ENCODE data around the gene CTTNBP2NL.

The CTTNBP2NL gene

DNA sequence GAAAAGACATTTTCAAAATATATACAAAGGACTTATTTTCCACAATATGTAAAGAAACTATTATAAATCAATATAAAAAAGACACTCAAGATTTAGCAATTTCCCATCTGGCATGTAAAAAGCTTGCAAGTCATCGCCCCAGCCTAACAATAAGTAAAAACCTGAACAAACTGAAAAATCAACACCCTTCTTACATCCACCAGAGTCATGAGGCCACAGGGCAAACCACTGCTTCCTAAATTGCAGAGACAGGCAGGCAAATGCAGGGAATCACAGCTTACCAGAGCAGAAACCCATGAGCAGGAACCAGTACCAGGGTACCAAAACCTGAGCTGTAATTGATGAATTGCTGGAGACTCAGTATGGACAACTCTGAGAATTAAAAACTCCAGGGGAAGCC, 96.1 kb downstream of the CTTNBP2NL start:
- intact Hi-C loops (cut with DNase I; ENCODE audit: low total_unique reads) = no loop called here
- Histone ChIP-seq H3K4me1 (no peaks in the 10 kb centered on the region), H3K4me3 (no peak overlapping the region), H3K27ac (no peak overlapping the region), H3K9me3 (no peaks in the 10 kb centered on the region), H3K27me3 (no peaks in the 10 kb centered on the region), H3K36me3 (no peaks in the 10 kb centered on the region)
- TF ChIP-seq CTCF (IDR thresholded peaks at IDR 0.05) = no peak
- DNase-seq = no peak

- DNase-seq = no peak
- H3K4me3 ChIP-seq = no peak overlapping the region
- H3K27me3 ChIP-seq = no peaks in the 10 kb centered on the region
- H3K4me1 ChIP-seq = no peaks in the 10 kb centered on the region
- TF ChIP-seq CTCF (IDR thresholded peaks at IDR 0.05) = no peak
- no peak overlapping the region for H3K27ac ChIP-seq
- intact Hi-C loops (cut with DNase I; ENCODE audit: low total_unique reads) = no loop called here
- H3K9me3 ChIP-seq = no peaks in the 10 kb centered on the region
- no peaks in the 10 kb centered on the region for H3K36me3 ChIP-seq
Observed at GRCh38 chr1:112493351-112493750, 97.3 kb downstream of the CTTNBP2NL start.

DNA sequence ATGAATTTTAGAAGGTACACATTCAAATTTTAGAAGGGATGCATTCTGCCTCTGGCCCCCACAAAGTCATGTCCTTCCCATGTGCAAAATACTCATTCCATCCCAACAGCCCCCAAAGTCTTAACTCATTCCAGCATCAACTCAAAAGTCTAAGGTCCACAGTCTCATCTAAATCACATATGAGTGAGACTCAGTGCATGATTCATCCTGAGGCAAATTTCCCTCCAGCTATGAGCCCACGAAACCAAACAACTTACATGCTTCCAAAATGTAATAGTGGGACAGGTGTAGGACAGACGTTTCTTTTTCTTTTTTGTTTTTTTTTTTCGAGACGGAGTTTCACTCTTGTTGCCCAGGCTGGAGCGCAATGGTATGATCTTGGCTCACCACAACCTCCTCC, 100.3 kb downstream of the CTTNBP2NL start:
- no peak for TF ChIP-seq CTCF (IDR thresholded peaks at IDR 0.05)
- Histone ChIP-seq H3K4me3 (no peak overlapping the region), H3K27ac (no peak overlapping the region), H3K4me1 (peaks cover 0 to under 1% (median under 1%) of the 10 kb centered on the region in 4 donors), H3K36me3 (no peaks in the 10 kb centered on the region), H3K9me3 (no peaks in the 10 kb centered on the region), H3K27me3 (no peaks in the 10 kb centered on the region)
- no peak for DNase-seq
- intact Hi-C loops (cut with DNase I; ENCODE audit: low total_unique reads) = no loop called here

GRCh38 chr1:112501810-112502641, 106.0 kb downstream of the CTTNBP2NL start:
- peaks cover 0 to 27% of the 10 kb centered on the region in 2 donors for H3K27me3 ChIP-seq
- peak overlapping the region; percentile 49 to 53 for H3K4me3 ChIP-seq
- no peaks in the 10 kb centered on the region for H3K9me3 ChIP-seq
- peak in 1 of 2 experiments; percentile 52 for TF ChIP-seq CTCF (IDR thresholded peaks at IDR 0.05)
- intact Hi-C loops (cut with DNase I; ENCODE audit: low total_unique reads) = no loop called here
- peak; percentile 53 to 78 for DNase-seq
- H3K36me3 ChIP-seq = no peaks in the 10 kb centered on the region
- H3K4me1 ChIP-seq = peaks cover 0 to 15% (median 8%) of the 10 kb centered on the region in 4 donors
- H3K27ac ChIP-seq = no peak overlapping the region

- H3K27me3 ChIP-seq = peaks cover 0 to 35% of the 10 kb centered on the region in 2 donors
Observed at GRCh38 chr1:112502826-112503225, 106.8 kb downstream of the CTTNBP2NL start.

More at GRCh38 chr1:112502826-112503225, 106.8 kb downstream of the CTTNBP2NL start:
- H3K27ac ChIP-seq = no peak overlapping the region
- no peaks in the 10 kb centered on the region for H3K9me3 ChIP-seq
- peaks cover 0 to 19% (median 11%) of the 10 kb centered on the region in 4 donors for H3K4me1 ChIP-seq
- TF ChIP-seq CTCF (IDR thresholded peaks at IDR 0.05) = no peak
- H3K36me3 ChIP-seq = no peaks in the 10 kb centered on the region
- H3K4me3 ChIP-seq = no peak overlapping the region
- intact Hi-C loops (cut with DNase I; ENCODE audit: low total_unique reads) = no loop called here
- DNase-seq = no peak
